Retinal pigment epithelial cell (primary cell): ENCODE results near the gene ARL6IP4.

Source experiments
- DNase-seq: peaks from one replicate; pipeline ENCODE4 v3.0.0-alpha.2; 2010; ENCODE audit warnings: low read depth
- H3K4me3 ChIP-seq: 2 replicates; pipeline ENCODE4 v1.5.1; 2011; ENCODE audit warnings: mild to moderate bottlenecking, low read length, control low read depth, moderate library complexity
- TF ChIP-seq, protein P1 (sequence below): conservative IDR thresholded peaks from 2 replicates; pipeline ENCODE4 v1.5.1; 2011; ENCODE audit warnings: low read depth, low read length, control low read depth, inconsistent platforms

The ARL6IP4 gene

DNA sequence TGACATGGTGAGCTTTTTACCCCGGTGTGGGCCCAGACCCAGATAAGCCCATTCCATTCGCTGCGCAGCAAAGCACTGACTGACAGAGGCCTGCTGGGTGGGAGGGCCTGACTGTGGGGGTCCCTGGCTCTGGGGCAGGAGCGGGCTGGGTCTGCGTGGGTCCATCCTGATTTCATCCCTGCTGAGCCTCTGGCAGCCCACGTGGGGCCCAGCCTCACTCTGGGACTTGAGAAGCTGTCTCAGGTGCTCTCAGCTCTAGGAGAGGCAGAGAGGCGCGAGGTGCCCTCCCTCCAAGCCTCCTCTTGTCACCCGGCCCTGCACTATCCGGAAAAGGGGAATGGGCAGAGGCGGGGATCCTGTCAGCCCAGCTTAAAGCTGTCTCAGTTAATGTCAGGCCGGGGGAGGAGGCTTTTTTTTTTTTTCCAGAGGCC, 15.1 kb upstream of the ARL6IP4 start:
- no peak for DNase-seq
- TF ChIP-seq, protein P1, sequence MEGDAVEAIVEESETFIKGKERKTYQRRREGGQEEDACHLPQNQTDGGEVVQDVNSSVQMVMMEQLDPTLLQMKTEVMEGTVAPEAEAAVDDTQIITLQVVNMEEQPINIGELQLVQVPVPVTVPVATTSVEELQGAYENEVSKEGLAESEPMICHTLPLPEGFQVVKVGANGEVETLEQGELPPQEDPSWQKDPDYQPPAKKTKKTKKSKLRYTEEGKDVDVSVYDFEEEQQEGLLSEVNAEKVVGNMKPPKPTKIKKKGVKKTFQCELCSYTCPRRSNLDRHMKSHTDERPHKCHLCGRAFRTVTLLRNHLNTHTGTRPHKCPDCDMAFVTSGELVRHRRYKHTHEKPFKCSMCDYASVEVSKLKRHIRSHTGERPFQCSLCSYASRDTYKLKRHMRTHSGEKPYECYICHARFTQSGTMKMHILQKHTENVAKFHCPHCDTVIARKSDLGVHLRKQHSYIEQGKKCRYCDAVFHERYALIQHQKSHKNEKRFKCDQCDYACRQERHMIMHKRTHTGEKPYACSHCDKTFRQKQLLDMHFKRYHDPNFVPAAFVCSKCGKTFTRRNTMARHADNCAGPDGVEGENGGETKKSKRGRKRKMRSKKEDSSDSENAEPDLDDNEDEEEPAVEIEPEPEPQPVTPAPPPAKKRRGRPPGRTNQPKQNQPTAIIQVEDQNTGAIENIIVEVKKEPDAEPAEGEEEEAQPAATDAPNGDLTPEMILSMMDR = no peak
- peak overlapping the region; percentile 84 for H3K4me3 ChIP-seq

- H3K4me3 ChIP-seq = peak within 1 kb of the TSS; percentile 84
- peak; percentile 66 for DNase-seq
- TF ChIP-seq, protein P1 = no peak
Observed at GRCh38 chr12:122965851-122966742, 14.4 kb upstream of the ARL6IP4 start, which contains the start of gene ABCB9. Gene ABCB9 (minus strand): TSS chr12:122966463. CDS start chr12:122960235, 6,228 bp downstream.

- no peak for DNase-seq
- H3K4me3 ChIP-seq = no peak overlapping the region
Observed at GRCh38 chr12:122966743-122967550, 13.5 kb upstream of the ARL6IP4 start.

DNA sequence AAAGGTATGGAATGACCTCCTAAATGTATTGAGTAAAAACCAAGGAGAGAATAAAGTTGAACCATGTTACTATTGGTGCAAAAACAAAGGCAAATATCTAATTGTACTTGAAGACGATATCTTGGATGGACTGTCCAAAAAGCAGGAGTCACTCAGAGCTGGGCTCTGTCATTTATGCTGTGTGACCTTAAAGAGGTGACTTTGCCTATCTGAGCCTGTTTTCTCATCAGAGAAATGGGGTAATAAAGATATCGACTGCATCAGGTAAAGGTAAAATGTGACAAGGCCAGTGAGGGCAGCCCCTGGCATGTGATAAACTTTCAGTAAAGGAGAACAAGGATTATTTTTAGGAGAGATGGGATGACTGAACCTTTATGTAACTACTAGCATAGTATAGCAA, 12.4 kb upstream of the ARL6IP4 start:
- TF ChIP-seq, protein P1 = no peak
- no peak for DNase-seq
- H3K4me3 ChIP-seq = no peak overlapping the region

More at GRCh38 chr12:122966743-122967550, 13.5 kb upstream of the ARL6IP4 start:
- TF ChIP-seq, protein P1 = no peak

DNA sequence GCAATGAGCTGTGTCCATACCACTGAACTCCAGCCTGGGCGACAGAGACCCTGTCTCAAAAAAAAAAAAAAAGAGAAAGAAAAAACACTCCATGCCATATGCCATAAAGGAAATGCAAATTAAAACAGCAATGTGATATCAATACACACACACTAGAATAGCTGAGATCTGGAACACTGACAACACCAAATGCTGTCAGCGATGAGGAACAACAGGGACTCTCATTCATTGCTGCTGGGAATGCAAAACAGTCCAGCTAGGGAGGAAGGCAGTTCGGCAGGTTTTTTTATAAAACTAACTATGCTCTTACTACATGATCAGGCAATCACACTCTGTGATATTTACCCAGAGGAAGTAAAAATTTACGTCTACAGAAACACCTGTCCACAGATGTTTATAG, 10.8 kb upstream of the ARL6IP4 start:
- TF ChIP-seq, protein P1 = no peak
- no peak for DNase-seq
- H3K4me3 ChIP-seq = no peak overlapping the region

DNA sequence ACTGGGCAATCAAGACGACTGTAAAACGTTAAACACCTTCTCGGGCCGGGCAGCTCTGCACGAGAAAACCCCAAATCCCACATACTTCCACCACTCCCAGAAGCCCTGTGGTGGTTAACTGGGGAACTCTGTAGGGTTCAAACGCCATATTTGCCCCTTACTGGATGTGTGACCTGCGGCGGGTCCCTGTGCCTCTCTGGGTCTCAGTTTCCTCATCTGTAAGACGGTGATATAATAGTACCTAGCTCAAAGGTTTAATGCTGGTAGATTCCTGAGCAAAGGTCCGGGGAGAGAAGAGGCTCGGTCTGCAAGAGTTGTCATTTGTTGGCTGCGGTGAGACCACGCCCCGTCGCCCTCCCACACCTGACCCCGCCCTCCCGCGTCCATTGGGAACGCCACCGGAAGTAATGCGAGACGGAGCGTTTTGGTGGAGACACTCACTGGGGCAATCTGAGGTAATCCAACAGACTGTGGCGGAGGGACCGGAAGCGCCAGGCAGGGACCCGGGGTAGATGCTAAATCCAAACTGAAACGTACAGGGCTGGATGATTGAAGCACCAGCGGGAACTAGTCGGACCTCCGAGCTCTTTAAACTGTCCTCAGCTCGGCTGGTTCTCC, 6.1 kb upstream of the ARL6IP4 start:
- peak; percentile 96 for DNase-seq
- H3K4me3 ChIP-seq = peak overlapping the region; percentile 98
- TF ChIP-seq, protein P1 = no peak
